ENCODE data around the gene GMPPB. TPM values are rescaled to one million over a fixed set of nuclear protein-coding genes. Genes with fewer than 3 reads are reported as not detected.

GMPPB gene
- total and polyA plus RNA-seq, 4 donors: 10.8 to 81.2 (median 46.1) TPM

DNA sequence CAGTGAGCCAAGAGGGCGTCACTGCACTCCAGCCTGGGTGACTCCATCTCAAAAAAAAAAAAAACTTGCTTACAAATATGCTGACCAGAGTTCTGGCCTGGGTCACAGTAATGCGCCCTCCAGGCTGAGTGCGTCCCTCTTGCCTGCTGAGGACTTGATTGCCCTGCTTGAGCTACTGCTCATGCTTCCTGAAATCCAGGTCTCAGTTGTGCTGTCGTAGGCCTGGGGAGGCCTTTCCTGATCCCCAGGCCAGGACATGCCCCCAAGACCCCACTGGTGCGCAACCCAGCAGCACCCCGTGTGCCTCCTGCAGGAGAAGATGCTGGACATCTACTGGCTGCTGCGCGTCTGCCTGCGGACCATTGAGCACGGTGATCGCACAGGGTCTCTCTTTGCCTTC, 11.6 kb downstream of the GMPPB start:
- Histone ChIP-seq H3K27me3 (ENCODE audit: control insufficient read depth in 3 of 3, insufficient read depth in 3 of 3, low read length in 2 of 3) (no peaks in the 10 kb centered on the region), H3K9ac (ENCODE audit: insufficient read depth in 1 of 2, low read length in 2 of 2) (no peak overlapping the region), H3K36me3 (ENCODE audit: control insufficient read depth in 4 of 4, insufficient read depth in 4 of 4, low read length in 4 of 4) (peaks cover 0 to 22% (median 12%) of the 10 kb centered on the region in 4 donors), H3K4me3 (no peak overlapping the region), H3K27ac (ENCODE audit: low read depth in 1 of 2, low read length in 1 of 2) (no peak overlapping the region), H3K9me3 (ENCODE audit: control insufficient read depth in 4 of 4, insufficient read depth in 3 of 4, low read length in 3 of 4) (no peaks in the 10 kb centered on the region), H3K4me1 (ENCODE audit: control insufficient read depth in 5 of 5, insufficient read depth in 5 of 5, low read length in 5 of 5) (peaks cover 0 to 3% (median 0%) of the 10 kb centered on the region in 5 donors)
- no peak for DNase-seq
- ATAC-seq (ENCODE audit: insufficient read depth, low FRiP score): no peak
- WGBS, 2 donors: 91 to 97% methylated on average over 11 of the region's 11 CpGs
- TF ChIP-seq, protein P1, sequence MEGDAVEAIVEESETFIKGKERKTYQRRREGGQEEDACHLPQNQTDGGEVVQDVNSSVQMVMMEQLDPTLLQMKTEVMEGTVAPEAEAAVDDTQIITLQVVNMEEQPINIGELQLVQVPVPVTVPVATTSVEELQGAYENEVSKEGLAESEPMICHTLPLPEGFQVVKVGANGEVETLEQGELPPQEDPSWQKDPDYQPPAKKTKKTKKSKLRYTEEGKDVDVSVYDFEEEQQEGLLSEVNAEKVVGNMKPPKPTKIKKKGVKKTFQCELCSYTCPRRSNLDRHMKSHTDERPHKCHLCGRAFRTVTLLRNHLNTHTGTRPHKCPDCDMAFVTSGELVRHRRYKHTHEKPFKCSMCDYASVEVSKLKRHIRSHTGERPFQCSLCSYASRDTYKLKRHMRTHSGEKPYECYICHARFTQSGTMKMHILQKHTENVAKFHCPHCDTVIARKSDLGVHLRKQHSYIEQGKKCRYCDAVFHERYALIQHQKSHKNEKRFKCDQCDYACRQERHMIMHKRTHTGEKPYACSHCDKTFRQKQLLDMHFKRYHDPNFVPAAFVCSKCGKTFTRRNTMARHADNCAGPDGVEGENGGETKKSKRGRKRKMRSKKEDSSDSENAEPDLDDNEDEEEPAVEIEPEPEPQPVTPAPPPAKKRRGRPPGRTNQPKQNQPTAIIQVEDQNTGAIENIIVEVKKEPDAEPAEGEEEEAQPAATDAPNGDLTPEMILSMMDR (IDR thresholded peaks at IDR 0.05; ENCODE audit: control extremely low read depth, extremely low read depth): no peak

DNA sequence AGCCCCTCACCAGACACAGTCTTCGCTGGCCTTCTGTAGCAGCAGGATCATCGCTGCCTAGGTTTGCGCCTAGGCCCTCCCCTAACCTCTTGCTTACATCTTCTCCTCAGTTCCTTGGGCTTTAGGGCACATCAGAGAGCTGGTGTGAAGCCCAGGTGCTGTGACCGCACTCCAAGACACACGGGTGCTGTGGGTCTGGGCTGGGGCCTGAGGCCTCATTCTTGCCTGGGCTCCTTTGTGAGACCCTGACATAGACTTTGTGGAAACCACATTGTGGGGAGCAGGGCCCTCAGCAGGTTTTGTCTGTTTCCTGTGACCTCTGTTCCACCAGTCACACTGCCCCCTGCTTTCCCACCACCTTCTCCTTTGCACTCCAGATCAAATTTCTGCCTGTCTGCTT, 12.3 kb downstream of the GMPPB start:
- TF ChIP-seq, protein P1 (IDR thresholded peaks at IDR 0.05; ENCODE audit: control extremely low read depth, extremely low read depth): no peak
- H3K4me3 ChIP-seq: no peak overlapping the region
- no peaks in the 10 kb centered on the region for H3K27me3 ChIP-seq (ENCODE audit: control insufficient read depth in 3 of 3, insufficient read depth in 3 of 3, low read length in 2 of 3)
- peaks cover 0 to 3% (median 0%) of the 10 kb centered on the region in 5 donors for H3K4me1 ChIP-seq (ENCODE audit: control insufficient read depth in 5 of 5, insufficient read depth in 5 of 5, low read length in 5 of 5)
- DNase-seq (no peak), ATAC-seq (ENCODE audit: insufficient read depth, low FRiP score) (no peak)
- H3K9me3 ChIP-seq (ENCODE audit: control insufficient read depth in 4 of 4, insufficient read depth in 3 of 4, low read length in 3 of 4): no peaks in the 10 kb centered on the region
- peaks cover 0 to 22% (median 15%) of the 10 kb centered on the region in 4 donors for H3K36me3 ChIP-seq (ENCODE audit: control insufficient read depth in 4 of 4, insufficient read depth in 4 of 4, low read length in 4 of 4)
- no peak overlapping the region for H3K9ac ChIP-seq (ENCODE audit: insufficient read depth in 1 of 2, low read length in 2 of 2)
- H3K27ac ChIP-seq (ENCODE audit: low read depth in 1 of 2, low read length in 1 of 2): no peak overlapping the region
- WGBS, 2 donors: 55 to 78% methylated on average over 5 of the region's 5 CpGs

DNA sequence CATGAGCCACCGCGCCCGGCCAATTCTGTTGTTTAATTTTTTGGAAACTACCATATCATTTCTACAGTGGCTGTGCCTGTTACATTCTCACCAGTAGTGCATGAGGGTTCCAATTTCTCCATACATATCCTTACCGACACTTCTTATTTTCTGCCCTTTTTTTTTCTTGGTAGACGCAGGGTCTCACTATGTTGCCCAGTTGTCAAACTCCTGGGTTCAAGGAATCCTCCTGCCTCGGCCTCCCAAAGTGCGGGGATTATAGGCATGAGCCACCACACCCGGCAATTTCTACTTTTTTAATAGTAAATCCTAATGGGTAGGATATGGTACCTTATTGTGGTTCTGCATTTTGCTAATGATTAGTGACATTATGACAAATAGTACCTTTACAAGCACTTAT, 13.9 kb downstream of the GMPPB start:
- WGBS, 2 donors: 93 to 99% methylated on average over 8 of the region's 8 CpGs
- DNase-seq (no peak), ATAC-seq (ENCODE audit: insufficient read depth, low FRiP score) (no peak)
- Histone ChIP-seq H3K27me3 (ENCODE audit: control insufficient read depth in 3 of 3, insufficient read depth in 3 of 3, low read length in 2 of 3) (no peaks in the 10 kb centered on the region), H3K36me3 (ENCODE audit: control insufficient read depth in 4 of 4, insufficient read depth in 4 of 4, low read length in 4 of 4) (peaks cover 0 to 33% (median 9%) of the 10 kb centered on the region in 4 donors), H3K4me1 (ENCODE audit: control insufficient read depth in 5 of 5, insufficient read depth in 5 of 5, low read length in 5 of 5) (peaks cover 0 to 3% (median 0%) of the 10 kb centered on the region in 5 donors), H3K4me3 (no peak overlapping the region), H3K9ac (ENCODE audit: insufficient read depth in 1 of 2, low read length in 2 of 2) (no peak overlapping the region), H3K9me3 (ENCODE audit: control insufficient read depth in 4 of 4, insufficient read depth in 3 of 4, low read length in 3 of 4) (no peaks in the 10 kb centered on the region), H3K27ac (ENCODE audit: low read depth in 1 of 2, low read length in 1 of 2) (no peak overlapping the region)
- TF ChIP-seq, protein P1 (IDR thresholded peaks at IDR 0.05; ENCODE audit: control extremely low read depth, extremely low read depth): no peak

DNA sequence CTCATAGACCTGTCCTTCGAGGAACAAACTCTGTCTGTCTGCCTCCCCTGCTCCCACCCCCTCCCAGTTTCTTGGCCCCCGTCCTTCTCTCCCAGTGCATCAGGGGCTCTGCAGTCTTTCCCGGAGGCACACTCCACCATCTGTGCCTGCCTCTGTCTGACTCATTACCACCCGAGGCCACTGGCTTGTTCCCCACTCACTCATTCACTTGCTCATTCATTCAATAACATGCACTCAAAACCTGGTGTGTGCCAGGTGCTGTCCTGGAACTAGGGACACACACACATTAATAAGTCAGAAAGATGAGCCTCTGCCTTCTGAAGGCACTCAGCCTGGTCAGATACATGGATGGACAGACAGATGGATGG, 16.7 kb downstream of the GMPPB start:
- Histone ChIP-seq H3K27me3 (ENCODE audit: control insufficient read depth in 3 of 3, insufficient read depth in 3 of 3, low read length in 2 of 3) (no peaks in the 10 kb centered on the region), H3K4me1 (ENCODE audit: control insufficient read depth in 5 of 5, insufficient read depth in 5 of 5, low read length in 5 of 5) (peaks cover 0 to 5% (median 0%) of the 10 kb centered on the region in 5 donors), H3K4me3 (no peak overlapping the region), H3K9me3 (ENCODE audit: control insufficient read depth in 4 of 4, insufficient read depth in 3 of 4, low read length in 3 of 4) (no peaks in the 10 kb centered on the region), H3K9ac (ENCODE audit: insufficient read depth in 1 of 2, low read length in 2 of 2) (no peak overlapping the region), H3K36me3 (ENCODE audit: control insufficient read depth in 4 of 4, insufficient read depth in 4 of 4, low read length in 4 of 4) (peaks cover 0 to 42% (median 22%) of the 10 kb centered on the region in 4 donors), H3K27ac (ENCODE audit: low read depth in 1 of 2, low read length in 1 of 2) (no peak overlapping the region)
- TF ChIP-seq, protein P1 (IDR thresholded peaks at IDR 0.05; ENCODE audit: control extremely low read depth, extremely low read depth): no peak
- no peak for ATAC-seq (ENCODE audit: insufficient read depth, low FRiP score)
- 85 to 87% methylated on average over 4 of the region's 4 CpGs for WGBS, 2 donors
- DNase-seq: no peak
